ENCODE data around the gene DHX38.

DHX38 gene

DNA sequence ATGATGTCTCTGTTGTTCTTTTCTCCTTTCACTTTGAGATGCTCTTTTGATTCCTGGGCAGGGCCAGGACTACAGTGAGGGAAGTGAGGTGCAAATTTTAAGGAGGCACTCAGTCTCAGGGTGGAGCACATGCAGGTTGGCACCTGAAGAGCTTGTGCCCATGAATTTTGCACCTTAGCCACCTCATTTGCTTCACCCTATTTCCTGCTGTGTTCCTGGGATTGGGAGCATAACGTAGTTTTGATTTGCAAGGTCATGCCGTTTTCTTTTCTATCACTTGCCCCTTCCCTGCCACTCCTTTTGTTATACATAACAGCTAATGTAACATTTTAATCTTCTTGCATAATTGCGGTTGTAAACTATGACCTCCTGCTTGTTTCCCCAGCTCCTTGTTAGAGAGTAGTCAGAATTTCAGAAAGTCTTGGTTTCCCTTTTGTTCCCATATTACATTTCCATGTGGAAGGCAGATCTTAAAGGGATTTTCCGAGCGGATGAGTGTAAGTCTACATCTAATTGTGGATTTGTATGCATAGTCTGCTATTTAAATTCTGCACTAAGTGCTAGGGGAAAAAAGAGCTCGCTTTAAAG, 68.6 kb downstream of the DHX38 start:
- DNase-seq (ENCODE audit: low read depth in 1 of 2, low spot score in 1 of 2) = no peak

Measured in activated T-helper 1 cell treated with anti-CD3 and anti-CD28 coated beads, Interleukin-2, amount 50 U/mL, for 16 hours (primary cell).